Endothelial cell of umbilical vein (primary cell): ENCODE measurements around the gene CIITA. TPM values are rescaled to one million over a fixed set of nuclear protein-coding genes. Genes with fewer than 3 reads are reported as not detected.

Experiments
- BruUV-seq: library from RNA; stranded (reverse); fragments of 400-500 nt; replicated peaks from 2 replicates; lab custom pipeline; 2021; lab: Mats Ljungman, UMichigan
- CTCF ChIA-PET: fragments of 300-600, 350-600 bp; sonication (Branson Sonifier 250); formaldehyde crosslinking; loops from one replicate; lab custom pipeline; 2021; ENCODE audit warnings: antibody characterized with exemption, inconsistent platforms; lab: Charles Lee
- POLR2A ChIA-PET: fragments of 300-600, 350-600 bp; sonication (Branson Sonifier 250); formaldehyde crosslinking; loops from one replicate; lab custom pipeline; 2021; ENCODE audit warnings: antibody characterized with exemption, inconsistent platforms; lab: Charles Lee
- DNase-seq: peaks from one replicate; pipeline ENCODE4 v3.0.0-alpha.2; 2011; ENCODE audit warnings: low read depth, low spot score
- FAIRE-seq: peaks from 2 replicates; lab custom pipeline; 2011; peaks lifted over from hg19 to GRCh38; lab: Jason Lieb, UNC
- H2AFZ ChIP-seq: 2 replicates; pipeline ENCODE4 v1.6.0; 2012; ENCODE audit warnings: low read depth, low read length, control low read depth, inconsistent platforms
- H3K27ac ChIP-seq: 2 replicates; pipeline ENCODE4 v1.5.1; 2011; ENCODE audit warnings: low read depth, mild to moderate bottlenecking, control low read depth, low read length, moderate library complexity; ENCODE audit not compliant: insufficient read depth
- H3K27me3 ChIP-seq, 2 experiments: 2 replicates each; pipeline versions ENCODE4 v1.6.0 to v1.6.1; 2011; ENCODE audit warnings: low read length in 2 of 2, mixed read lengths in 1 of 2; ENCODE audit not compliant: control insufficient read depth in 2 of 2, insufficient read depth in 2 of 2
- H3K36me3 ChIP-seq, 2 experiments: 2 replicates in 1 of 2; 3 replicates in 1 of 2; pipeline ENCODE4 v1.5.1; 2011; ENCODE audit warnings: low read length in 2 of 2, mild to moderate bottlenecking in 1 of 2, moderate library complexity in 1 of 2; ENCODE audit not compliant: control insufficient read depth in 2 of 2, insufficient read depth in 2 of 2; ENCODE audit errors: extremely low read depth in 1 of 2
- H3K4me1 ChIP-seq: 3 replicates; pipeline ENCODE4 v1.5.1; 2011; ENCODE audit warnings: mild to moderate bottlenecking, low read length; ENCODE audit not compliant: control insufficient read depth, insufficient read depth; ENCODE audit errors: extremely low read depth
- H3K4me2 ChIP-seq: 2 replicates; pipeline ENCODE4 v1.6.1; 2011; ENCODE audit warnings: low read length, control low read depth, mixed read lengths; ENCODE audit not compliant: insufficient read depth
- H3K4me3 ChIP-seq, 3 experiments: fragments of 200-600 bp in 1 of 3; sonication (generic), shearing (Covaris generic) in 1 of 3; replicated peaks in 1 of 3; 2 replicates each; pipeline ENCODE4 v1.5.1; 2011 to 2016; ENCODE audit warnings: control low read depth in 3 of 3, low read length in 3 of 3, mild to moderate bottlenecking in 2 of 3, inconsistent platforms in 1 of 3, low read depth in 1 of 3, moderate library complexity in 1 of 3; ENCODE audit not compliant: insufficient read depth in 1 of 3
- H3K79me2 ChIP-seq: 2 replicates; pipeline ENCODE4 v1.6.0; 2012; ENCODE audit warnings: low read length, inconsistent platforms; ENCODE audit not compliant: control insufficient read depth, insufficient read depth
- H3K9ac ChIP-seq: replicated peaks from 2 replicates; pipeline ENCODE3; 2011; ENCODE audit warnings: low read length, control low read depth; ENCODE audit not compliant: insufficient read depth; ENCODE audit errors: extremely low read depth
- H3K9me1 ChIP-seq: replicated peaks from 3 replicates; pipeline ENCODE4 v1.6.0; 2011; ENCODE audit warnings: mild to moderate bottlenecking, low read length; ENCODE audit not compliant: control insufficient read depth, insufficient read depth; ENCODE audit errors: extremely low read depth
- H3K9me3 ChIP-seq: replicated peaks from 2 replicates; pipeline ENCODE4 v1.5.1; 2012; ENCODE audit warnings: low read length, inconsistent platforms; ENCODE audit not compliant: control insufficient read depth, insufficient read depth
- H4K20me1 ChIP-seq: replicated peaks from 2 replicates; pipeline ENCODE3; 2011; ENCODE audit warnings: mild to moderate bottlenecking, low read length; ENCODE audit not compliant: control insufficient read depth, insufficient read depth; ENCODE audit errors: extremely low read depth
- EZH2 ChIP-seq: IDR thresholded peaks from 2 replicates; pipeline ENCODE4 v1.6.1; 2012; ENCODE audit warnings: borderline replicate concordance, low read depth, mild to moderate bottlenecking, moderate library complexity, low read length, inconsistent platforms; ENCODE audit not compliant: severe bottlenecking
- FOS ChIP-seq: IDR thresholded peaks from 2 replicates; pipeline ENCODE4 v1.6.1; 2011; ENCODE audit warnings: mild to moderate bottlenecking, low read length, moderate library complexity, borderline replicate concordance; ENCODE audit not compliant: insufficient read depth
- GATA2 ChIP-seq: IDR thresholded peaks from 2 replicates; pipeline ENCODE4 v1.7.0; 2011; ENCODE audit warnings: low read depth, mild to moderate bottlenecking, moderate library complexity, mixed read lengths, low read length; ENCODE audit not compliant: insufficient read length, insufficient read depth
- JUN ChIP-seq: IDR thresholded peaks from 2 replicates; pipeline ENCODE4 v1.6.1; 2011; ENCODE audit warnings: borderline replicate concordance, low read depth; ENCODE audit not compliant: insufficient read length, insufficient read depth
- MYC ChIP-seq: IDR thresholded peaks from one replicate; pipeline ENCODE4 v1.6.1; 2011; ENCODE audit warnings: mild to moderate bottlenecking, low read depth, low read length
- POLR2A ChIP-seq: IDR thresholded peaks from 2 replicates; pipeline ENCODE4 v1.6.1; 2012; ENCODE audit warnings: low read depth, mild to moderate bottlenecking, control low read depth, low read length
- POLR2AphosphoS5 ChIP-seq: IDR thresholded peaks from 2 replicates; pipeline ENCODE4 v1.6.1; 2012; ENCODE audit warnings: low read depth, mild to moderate bottlenecking, control low read depth, low read length, moderate library complexity; ENCODE audit not compliant: insufficient read depth
- dilution Hi-C: fragments of 300-500 bp; cut with MboI; formaldehyde crosslinking; loops from one replicate; pipeline ENCODE4 v1.15.0; 2019; ENCODE audit warnings: low sequenced_read_pairs; ENCODE audit not compliant: extremely low pct_ligation_motif_present
- intact Hi-C: fragments of 100-400 bp; cut with micrococcal nuclease; formaldehyde crosslinking; loops from one replicate; pipeline ENCODE4 v1.10.0; 2022
- polyA plus RNA-seq, 4 experiments: library from polyadenylated mRNA; depleted of rRNA in 3 of 4; stranded (reverse) in 3 of 4; unstranded in 1 of 4; fragments of >200 nt; gene quantifications; 2 replicates each; pipeline versions ENCODE4 v1.2.1 to v1.2.3, GENCODE V29; 2011 to 2012; ENCODE audit warnings: missing spikeins in 1 of 4
- total RNA-seq: library from RNA; stranded (reverse); gene quantifications from 2 replicates; pipeline ENCODE4 v1.2.3, GENCODE V29; 2021
- TF ChIP-seq, protein P1 (sequence below), 2 donors: IDR thresholded peaks; 1 replicate in 1 of 2; 2 replicates in 1 of 2; pipeline ENCODE4 v1.5.1; 2011; ENCODE audit warnings: low read length in 2 of 2, mild to moderate bottlenecking in 2 of 2, moderate library complexity in 2 of 2, control low read depth in 1 of 2, inconsistent platforms in 1 of 2, low read depth in 1 of 2; ENCODE audit not compliant: insufficient read depth in 1 of 2; ENCODE audit errors: extremely low read depth in 1 of 2
- TF ChIP-seq, protein P2 (sequence below): IDR thresholded peaks from 2 replicates; pipeline ENCODE4 v1.6.1; 2011; ENCODE audit not compliant: insufficient read depth, insufficient read length

Gene CIITA
- total and polyA plus RNA-seq, 2 donors (not counting 3 experiments of a cell fraction or from before 2014, with no cell fraction given), result not detected

- no peaks in the 10 kb centered on the region for H3K4me1 ChIP-seq
- no peak overlapping the region for H3K4me2 ChIP-seq
- dilution Hi-C loops (no loop called here), intact Hi-C loops (no loop called here)
- CTCF ChIA-PET, result no interaction called here
- no peak for DNase-seq
- POLR2A ChIA-PET, result no interaction called here
- H4K20me1 ChIP-seq, result no peaks in the 10 kb centered on the region
- H3K9ac ChIP-seq, result no peak overlapping the region
- BruUV-seq, result no TSS peak
- no peaks in the 10 kb centered on the region for H3K27me3 ChIP-seq
- no peak for FAIRE-seq
- H3K36me3 ChIP-seq, result no peaks in the 10 kb centered on the region
- H3K27ac ChIP-seq, result no peak overlapping the region
- no peaks in the 10 kb centered on the region for H3K79me2 ChIP-seq
- H2AFZ ChIP-seq, result no peak overlapping the region
- no peak for TF ChIP-seq POLR2AphosphoS5
- TF ChIP-seq GATA2, result no peak
- no peak for TF ChIP-seq FOS
- TF ChIP-seq MYC, result no peak
- TF ChIP-seq POLR2A, result no peak
- TF ChIP-seq EZH2, result no peak
- no peak for TF ChIP-seq JUN
- TF ChIP-seq, protein P1, sequence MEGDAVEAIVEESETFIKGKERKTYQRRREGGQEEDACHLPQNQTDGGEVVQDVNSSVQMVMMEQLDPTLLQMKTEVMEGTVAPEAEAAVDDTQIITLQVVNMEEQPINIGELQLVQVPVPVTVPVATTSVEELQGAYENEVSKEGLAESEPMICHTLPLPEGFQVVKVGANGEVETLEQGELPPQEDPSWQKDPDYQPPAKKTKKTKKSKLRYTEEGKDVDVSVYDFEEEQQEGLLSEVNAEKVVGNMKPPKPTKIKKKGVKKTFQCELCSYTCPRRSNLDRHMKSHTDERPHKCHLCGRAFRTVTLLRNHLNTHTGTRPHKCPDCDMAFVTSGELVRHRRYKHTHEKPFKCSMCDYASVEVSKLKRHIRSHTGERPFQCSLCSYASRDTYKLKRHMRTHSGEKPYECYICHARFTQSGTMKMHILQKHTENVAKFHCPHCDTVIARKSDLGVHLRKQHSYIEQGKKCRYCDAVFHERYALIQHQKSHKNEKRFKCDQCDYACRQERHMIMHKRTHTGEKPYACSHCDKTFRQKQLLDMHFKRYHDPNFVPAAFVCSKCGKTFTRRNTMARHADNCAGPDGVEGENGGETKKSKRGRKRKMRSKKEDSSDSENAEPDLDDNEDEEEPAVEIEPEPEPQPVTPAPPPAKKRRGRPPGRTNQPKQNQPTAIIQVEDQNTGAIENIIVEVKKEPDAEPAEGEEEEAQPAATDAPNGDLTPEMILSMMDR (IDR thresholded peaks at IDR 0.05; ENCODE audit: extremely low read depth in 1 of 2, insufficient read depth in 1 of 2, low read depth in 1 of 2, low read length in 2 of 2), result no peak
- TF ChIP-seq, protein P2, sequence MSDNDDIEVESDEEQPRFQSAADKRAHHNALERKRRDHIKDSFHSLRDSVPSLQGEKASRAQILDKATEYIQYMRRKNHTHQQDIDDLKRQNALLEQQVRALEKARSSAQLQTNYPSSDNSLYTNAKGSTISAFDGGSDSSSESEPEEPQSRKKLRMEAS, result no peak
- H3K4me3 ChIP-seq, result no peak overlapping the region
- no peaks in the 10 kb centered on the region for H3K9me1 ChIP-seq
- H3K9me3 ChIP-seq, result no peaks in the 10 kb centered on the region
Measured at GRCh38 chr16:10838621-10839278, 38.3 kb upstream of the CIITA start.
